ENCODE measurements around the gene PCSK4. TPM values are rescaled to one million over a fixed set of nuclear protein-coding genes. Genes with fewer than 3 reads are reported as not detected.

PCSK4 gene
- total and polyA plus RNA-seq, 2 donors (not counting 3 experiments of a cell fraction or from before 2014, with no cell fraction given): 1.2 to 1.7 TPM

DNA sequence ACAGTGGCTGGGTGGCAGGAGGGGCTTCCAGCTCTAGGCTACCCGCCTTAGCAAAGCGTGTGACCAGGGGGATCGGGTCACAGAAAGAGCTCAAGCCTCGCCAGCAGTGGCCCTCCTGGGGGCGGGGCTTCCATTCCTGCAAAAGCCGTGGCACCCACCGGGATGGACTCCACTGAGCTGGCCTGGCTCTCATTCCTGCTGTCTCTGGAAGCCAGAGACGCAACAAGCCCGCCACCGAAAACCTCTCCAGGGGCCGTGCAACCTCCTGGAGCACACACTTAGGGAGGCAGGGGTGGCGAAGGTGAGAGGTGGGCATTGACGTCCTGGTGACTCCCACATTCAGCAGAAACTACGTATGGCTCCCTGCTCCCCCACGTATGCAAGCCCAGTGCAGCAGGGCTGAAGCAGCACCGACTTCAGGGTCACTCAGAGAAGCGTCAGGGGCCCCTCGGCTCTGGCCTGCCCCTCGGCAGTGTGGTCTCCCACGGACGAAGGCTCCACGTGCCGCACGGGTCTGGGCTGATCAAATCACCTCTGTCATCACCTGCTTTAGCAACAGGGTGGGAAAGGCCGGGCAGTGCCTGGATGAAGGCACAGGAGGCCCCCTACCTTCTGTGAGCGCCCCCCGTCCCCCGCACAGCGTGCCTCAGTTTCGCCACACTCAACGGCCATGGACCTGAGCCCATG is 14.3 kb downstream of the PCSK4 start:
- Histone ChIP-seq H3K4me2 (ENCODE audit: insufficient read depth, low read length) (no peak overlapping the region), H3K36me3 (ENCODE audit: control insufficient read depth in 2 of 2, extremely low read depth in 1 of 2, insufficient read depth in 2 of 2, low read length in 2 of 2) (peaks cover 0 to 3% of the 10 kb centered on the region in 2 experiments), H3K9me3 (replicated peaks; ENCODE audit: control insufficient read depth, insufficient read depth, low read length) (no peaks in the 10 kb centered on the region), H3K9me1 (replicated peaks; ENCODE audit: control insufficient read depth, extremely low read depth, insufficient read depth, low read length) (no peaks in the 10 kb centered on the region), H3K4me3 (replicated peaks in 1 of 3; ENCODE audit: insufficient read depth in 1 of 3, low read depth in 1 of 3, low read length in 3 of 3) (no peak overlapping the region), H3K9ac (replicated peaks; ENCODE audit: extremely low read depth, insufficient read depth, low read length) (no peak overlapping the region), H3K4me1 (ENCODE audit: control insufficient read depth, extremely low read depth, insufficient read depth, low read length) (peaks cover 3% of the 10 kb centered on the region), H3K27ac (ENCODE audit: insufficient read depth, low read depth, low read length) (no peak overlapping the region), H2AFZ (ENCODE audit: low read depth, low read length) (no peak overlapping the region), H4K20me1 (replicated peaks; ENCODE audit: control insufficient read depth, extremely low read depth, insufficient read depth, low read length) (no peaks in the 10 kb centered on the region), H3K27me3 (ENCODE audit: control insufficient read depth in 2 of 2, insufficient read depth in 2 of 2, low read length in 2 of 2) (peaks cover 16 to 25% of the 10 kb centered on the region in 2 experiments), H3K79me2 (ENCODE audit: control insufficient read depth, insufficient read depth, low read length) (peaks cover 5% of the 10 kb centered on the region)
- POLR2A ChIA-PET: no interaction called here
- CTCF ChIA-PET: interaction anchor here (2.4 kb wide), 1 partner anchor 10 kb away, joined by 12 read pairs; no protein-coding TSS in a partner anchor
- no TSS peak for BruUV-seq (replicated peaks)
- TF ChIP-seq JUN (IDR thresholded peaks at IDR 0.05; ENCODE audit: borderline replicate concordance, insufficient read depth, insufficient read length, low read depth): no peak
- no peak for TF ChIP-seq POLR2A (IDR thresholded peaks at IDR 0.05; ENCODE audit: low read depth, low read length)
- TF ChIP-seq, protein P1, sequence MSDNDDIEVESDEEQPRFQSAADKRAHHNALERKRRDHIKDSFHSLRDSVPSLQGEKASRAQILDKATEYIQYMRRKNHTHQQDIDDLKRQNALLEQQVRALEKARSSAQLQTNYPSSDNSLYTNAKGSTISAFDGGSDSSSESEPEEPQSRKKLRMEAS (IDR thresholded peaks at IDR 0.05; ENCODE audit: insufficient read depth, insufficient read length): no peak
- no peak for TF ChIP-seq EZH2 (IDR thresholded peaks at IDR 0.05; ENCODE audit: borderline replicate concordance, low read depth, low read length, severe bottlenecking)
- dilution Hi-C loops (cut with MboI; ENCODE audit: extremely low pct_ligation_motif_present, low sequenced_read_pairs) (no loop called here), intact Hi-C loops (cut with micrococcal nuclease) (no loop called here)
- no peak for FAIRE-seq
- DNase-seq (ENCODE audit: low read depth, low spot score): no peak

DNA sequence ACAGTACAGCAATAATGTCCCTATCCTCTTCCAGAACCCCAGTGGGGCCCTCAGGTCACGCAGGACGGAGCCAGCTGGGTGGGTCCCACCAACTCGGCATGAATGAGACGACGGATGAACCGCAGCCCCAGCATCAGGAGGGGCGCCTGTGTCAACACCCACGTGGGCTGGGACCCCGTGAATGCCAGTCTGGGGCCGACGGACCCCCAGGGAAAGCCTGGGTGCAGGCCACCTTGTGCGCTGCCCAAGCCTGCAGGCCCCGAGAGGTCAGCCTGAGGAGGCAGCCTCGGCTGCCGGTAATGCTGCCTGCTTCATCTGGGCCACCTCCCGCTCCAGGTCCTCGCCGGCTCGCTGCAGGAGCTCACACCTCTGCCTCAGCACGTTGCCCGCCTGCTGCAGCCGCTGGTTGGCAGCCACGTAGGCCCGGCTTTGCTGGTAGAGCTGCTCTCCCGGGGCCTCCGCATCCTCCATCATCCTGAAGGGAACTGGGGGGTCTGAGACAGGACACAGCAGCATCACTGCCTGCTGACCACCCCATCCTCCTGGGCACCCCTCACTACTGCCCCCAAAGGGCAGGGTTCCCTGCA is 15.3 kb downstream of the PCSK4 start:
- no peaks in the 10 kb centered on the region for H4K20me1 ChIP-seq (replicated peaks; ENCODE audit: control insufficient read depth, extremely low read depth, insufficient read depth, low read length)

More for the DNA sequence above, 15.3 kb downstream of the PCSK4 start:
- Histone ChIP-seq H3K4me2 (ENCODE audit: insufficient read depth, low read length) (no peak overlapping the region), H3K4me1 (ENCODE audit: control insufficient read depth, extremely low read depth, insufficient read depth, low read length) (peaks cover 7% of the 10 kb centered on the region), H3K4me3 (replicated peaks in 1 of 3; ENCODE audit: insufficient read depth in 1 of 3, low read depth in 1 of 3, low read length in 3 of 3) (no peak overlapping the region), H3K9ac (replicated peaks; ENCODE audit: extremely low read depth, insufficient read depth, low read length) (no peak overlapping the region), H3K36me3 (ENCODE audit: control insufficient read depth in 2 of 2, extremely low read depth in 1 of 2, insufficient read depth in 2 of 2, low read length in 2 of 2) (peaks cover 0 to 3% of the 10 kb centered on the region in 2 experiments), H3K9me3 (replicated peaks; ENCODE audit: control insufficient read depth, insufficient read depth, low read length) (no peaks in the 10 kb centered on the region), H3K9me1 (replicated peaks; ENCODE audit: control insufficient read depth, extremely low read depth, insufficient read depth, low read length) (no peaks in the 10 kb centered on the region), H3K79me2 (ENCODE audit: control insufficient read depth, insufficient read depth, low read length) (peaks cover 5% of the 10 kb centered on the region), H3K27me3 (ENCODE audit: control insufficient read depth in 2 of 2, insufficient read depth in 2 of 2, low read length in 2 of 2) (peaks cover 21 to 36% of the 10 kb centered on the region in 2 experiments), H3K27ac (ENCODE audit: insufficient read depth, low read depth, low read length) (no peak overlapping the region), H2AFZ (ENCODE audit: low read depth, low read length) (no peak overlapping the region)
- FAIRE-seq: no peak
- POLR2A ChIA-PET: no interaction called here
- intact Hi-C loops (cut with micrococcal nuclease) (no loop called here), dilution Hi-C loops (cut with MboI; ENCODE audit: extremely low pct_ligation_motif_present, low sequenced_read_pairs) (no loop called here)
- no peak for TF ChIP-seq JUN (IDR thresholded peaks at IDR 0.05; ENCODE audit: borderline replicate concordance, insufficient read depth, insufficient read length, low read depth)
- no peak for TF ChIP-seq FOS (IDR thresholded peaks at IDR 0.05; ENCODE audit: borderline replicate concordance, insufficient read depth, low read length)
- TF ChIP-seq, protein P1 (IDR thresholded peaks at IDR 0.05; ENCODE audit: insufficient read depth, insufficient read length): no peak
- TF ChIP-seq MYC (IDR thresholded peaks at IDR 0.05; ENCODE audit: low read depth, low read length): no peak
- TF ChIP-seq GATA2 (IDR thresholded peaks at IDR 0.05; ENCODE audit: insufficient read depth, insufficient read length, low read depth, low read length): no peak
- TF ChIP-seq POLR2AphosphoS5 (IDR thresholded peaks at IDR 0.05; ENCODE audit: insufficient read depth, low read depth, low read length): no peak
- TF ChIP-seq, protein P2, sequence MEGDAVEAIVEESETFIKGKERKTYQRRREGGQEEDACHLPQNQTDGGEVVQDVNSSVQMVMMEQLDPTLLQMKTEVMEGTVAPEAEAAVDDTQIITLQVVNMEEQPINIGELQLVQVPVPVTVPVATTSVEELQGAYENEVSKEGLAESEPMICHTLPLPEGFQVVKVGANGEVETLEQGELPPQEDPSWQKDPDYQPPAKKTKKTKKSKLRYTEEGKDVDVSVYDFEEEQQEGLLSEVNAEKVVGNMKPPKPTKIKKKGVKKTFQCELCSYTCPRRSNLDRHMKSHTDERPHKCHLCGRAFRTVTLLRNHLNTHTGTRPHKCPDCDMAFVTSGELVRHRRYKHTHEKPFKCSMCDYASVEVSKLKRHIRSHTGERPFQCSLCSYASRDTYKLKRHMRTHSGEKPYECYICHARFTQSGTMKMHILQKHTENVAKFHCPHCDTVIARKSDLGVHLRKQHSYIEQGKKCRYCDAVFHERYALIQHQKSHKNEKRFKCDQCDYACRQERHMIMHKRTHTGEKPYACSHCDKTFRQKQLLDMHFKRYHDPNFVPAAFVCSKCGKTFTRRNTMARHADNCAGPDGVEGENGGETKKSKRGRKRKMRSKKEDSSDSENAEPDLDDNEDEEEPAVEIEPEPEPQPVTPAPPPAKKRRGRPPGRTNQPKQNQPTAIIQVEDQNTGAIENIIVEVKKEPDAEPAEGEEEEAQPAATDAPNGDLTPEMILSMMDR (IDR thresholded peaks at IDR 0.05; ENCODE audit: extremely low read depth in 1 of 2, insufficient read depth in 1 of 2, low read depth in 1 of 2, low read length in 2 of 2): no peak
- no peak for TF ChIP-seq POLR2A (IDR thresholded peaks at IDR 0.05; ENCODE audit: low read depth, low read length)
- no peak for TF ChIP-seq EZH2 (IDR thresholded peaks at IDR 0.05; ENCODE audit: borderline replicate concordance, low read depth, low read length, severe bottlenecking)
- no peak for DNase-seq (ENCODE audit: low read depth, low spot score)
- no TSS peak for BruUV-seq (replicated peaks)
- CTCF ChIA-PET: interaction anchor here (1.5 to 2.4 kb wide), 2 partner anchors 9 to 30 kb away, joined by 5 to 12 read pairs; no protein-coding TSS in a partner anchor

Measured in endothelial cell of umbilical vein (primary cell).